Loucy (cell line): ENCODE results near the gene LPP.

Experiments
- EZH2phosphoT487 ChIP-seq: fragments of 200-600 bp; IDR thresholded peaks from 2 replicates; pipeline ENCODE4 v1.6.1; 2018; ENCODE audit warnings: antibody characterized with exemption, mild to moderate bottlenecking, moderate library complexity, borderline replicate concordance
- TF ChIP-seq, protein P1 (sequence below): fragments of 200-600 bp; sonication (generic); conservative IDR thresholded peaks from 2 replicates; pipeline ENCODE4 v1.5.1; 2014; ENCODE audit warnings: mild to moderate bottlenecking, antibody characterized with exemption, low read length

- TF ChIP-seq, protein P1, sequence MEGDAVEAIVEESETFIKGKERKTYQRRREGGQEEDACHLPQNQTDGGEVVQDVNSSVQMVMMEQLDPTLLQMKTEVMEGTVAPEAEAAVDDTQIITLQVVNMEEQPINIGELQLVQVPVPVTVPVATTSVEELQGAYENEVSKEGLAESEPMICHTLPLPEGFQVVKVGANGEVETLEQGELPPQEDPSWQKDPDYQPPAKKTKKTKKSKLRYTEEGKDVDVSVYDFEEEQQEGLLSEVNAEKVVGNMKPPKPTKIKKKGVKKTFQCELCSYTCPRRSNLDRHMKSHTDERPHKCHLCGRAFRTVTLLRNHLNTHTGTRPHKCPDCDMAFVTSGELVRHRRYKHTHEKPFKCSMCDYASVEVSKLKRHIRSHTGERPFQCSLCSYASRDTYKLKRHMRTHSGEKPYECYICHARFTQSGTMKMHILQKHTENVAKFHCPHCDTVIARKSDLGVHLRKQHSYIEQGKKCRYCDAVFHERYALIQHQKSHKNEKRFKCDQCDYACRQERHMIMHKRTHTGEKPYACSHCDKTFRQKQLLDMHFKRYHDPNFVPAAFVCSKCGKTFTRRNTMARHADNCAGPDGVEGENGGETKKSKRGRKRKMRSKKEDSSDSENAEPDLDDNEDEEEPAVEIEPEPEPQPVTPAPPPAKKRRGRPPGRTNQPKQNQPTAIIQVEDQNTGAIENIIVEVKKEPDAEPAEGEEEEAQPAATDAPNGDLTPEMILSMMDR, result no peak
- TF ChIP-seq EZH2phosphoT487, result no peak
These were observed 678.2 kb downstream of the LPP start for GRCh38 chr3:188832146-188832545.
